ENCODE measurements around the gene SUFU. TPM values are rescaled to one million over a fixed set of nuclear protein-coding genes. Genes with fewer than 3 reads are reported as not detected.

The SUFU gene
- total RNA-seq, 1 experiment from 2014 or later, result 6.3 TPM

DNA sequence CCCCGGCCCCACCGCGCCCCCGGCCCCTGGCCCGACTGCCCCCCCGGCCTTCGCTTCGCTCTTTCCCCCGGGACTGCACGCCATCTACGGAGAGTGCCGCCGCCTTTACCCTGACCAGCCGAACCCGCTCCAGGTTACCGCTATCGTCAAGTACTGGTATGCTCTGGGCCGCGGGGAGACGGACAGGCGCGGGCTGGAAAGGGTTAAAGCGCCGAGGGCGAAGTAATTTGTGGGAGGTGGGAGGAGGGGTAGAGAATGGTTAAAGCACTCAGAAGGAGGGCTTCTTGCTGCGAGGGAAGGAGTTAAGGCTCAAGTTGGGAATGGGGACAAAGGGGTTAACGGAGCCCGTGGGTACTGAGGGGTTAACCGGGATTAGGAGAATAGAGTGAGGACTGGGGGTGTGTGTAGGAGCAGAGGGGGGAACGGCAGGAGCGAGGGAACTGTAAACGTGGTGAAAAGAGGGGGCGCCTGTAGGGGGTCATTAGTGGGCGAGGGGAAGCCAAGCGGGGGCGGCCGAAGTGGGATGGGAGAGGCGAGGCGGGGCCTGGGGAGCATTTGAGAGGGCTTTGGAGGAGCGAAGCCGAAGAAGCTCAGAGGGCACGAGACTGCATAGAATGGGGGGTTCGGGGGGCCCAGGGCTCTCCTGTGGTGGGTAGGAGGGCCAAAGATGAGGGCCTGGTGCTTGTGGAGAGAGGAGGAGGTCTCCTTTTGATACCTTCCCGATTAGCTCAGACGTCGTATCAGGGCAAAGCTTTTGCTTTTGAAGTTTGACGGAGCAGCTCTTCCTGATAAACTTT, 605 bp downstream of the SUFU start:
- CTCF ChIA-PET, result interaction anchor here (0.5 to 8.1 kb wide), 14 partner anchors 9 to 410 kb away, joined by 3 to 69 read pairs (median 3); partner anchors contain the start of gene C10orf95
- DNase-seq (ENCODE audit: unreplicated experiment), result no peak
- POLR2A ChIA-PET, result interaction anchor here (0.6 to 4.9 kb wide), 16 partner anchors 13 to 1507 kb away, joined by 3 to 51 read pairs (median 8); partner anchors contain the start of genes ARL3, C10orf95, FBXL15 and NFKB2
- H3K36me3 Mint-ChIP-seq (ENCODE audit: insufficient read depth, unreplicated experiment), result peaks cover 7% of the 10 kb centered on the region
- intact Hi-C loops (cut with micrococcal nuclease), result no loop called here
- H3K4me3 Mint-ChIP-seq (ENCODE audit: unreplicated experiment), result no peak overlapping the region
- peaks cover 9% of the 10 kb centered on the region for H3K4me1 Mint-ChIP-seq (ENCODE audit: insufficient read depth, unreplicated experiment)
- no peaks in the 10 kb centered on the region for H3K9me3 Mint-ChIP-seq (ENCODE audit: unreplicated experiment)
- H3K27me3 Mint-ChIP-seq (ENCODE audit: insufficient read depth, unreplicated experiment), result no peaks in the 10 kb centered on the region
- H3K27ac Mint-ChIP-seq (ENCODE audit: low read depth, unreplicated experiment), result peak overlapping the region; percentile 65
- TF ChIP-seq CTCF (IDR thresholded peaks at IDR 0.05; ENCODE audit: unreplicated experiment), result no peak
- no TSS peak for BruUV-seq (replicated peaks)

DNA sequence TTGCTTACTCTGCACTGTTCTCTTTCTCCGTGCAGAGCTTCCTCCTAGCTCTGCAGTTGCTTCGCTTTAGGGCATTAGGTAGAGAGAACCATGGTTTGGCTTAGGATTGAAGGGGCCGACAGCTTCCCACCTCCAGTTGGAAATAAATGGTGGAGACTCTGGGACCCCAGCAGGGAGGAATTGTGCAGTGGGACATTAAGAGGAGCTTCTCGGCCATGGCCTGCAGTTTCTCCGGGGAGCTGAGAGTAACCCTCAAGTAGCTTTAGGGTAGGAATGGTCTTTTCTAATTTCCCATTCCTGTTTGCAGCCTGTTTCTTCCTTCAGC, 1.2 kb downstream of the SUFU start:
- CTCF ChIA-PET, result interaction anchor here (0.5 to 8.1 kb wide), 12 partner anchors 13 to 397 kb away, joined by 3 to 69 read pairs (median 4); partner anchors contain the start of gene C10orf95
- H3K4me3 Mint-ChIP-seq (ENCODE audit: unreplicated experiment), result no peak overlapping the region
- intact Hi-C loops (cut with micrococcal nuclease), result no loop called here
- no peaks in the 10 kb centered on the region for H3K27me3 Mint-ChIP-seq (ENCODE audit: insufficient read depth, unreplicated experiment)
- no peak for TF ChIP-seq CTCF (IDR thresholded peaks at IDR 0.05; ENCODE audit: unreplicated experiment)
- no peak for DNase-seq (ENCODE audit: unreplicated experiment)
- POLR2A ChIA-PET, result interaction anchor here (0.7 to 4.9 kb wide), 10 partner anchors 13 to 209 kb away, joined by 3 to 51 read pairs (median 18); partner anchors contain the start of genes ARL3, C10orf95, SFXN2 and TRIM8
- H3K27ac Mint-ChIP-seq (ENCODE audit: low read depth, unreplicated experiment), result peak overlapping the region; percentile 65
- H3K36me3 Mint-ChIP-seq (ENCODE audit: insufficient read depth, unreplicated experiment), result peaks cover 1% of the 10 kb centered on the region
- H3K4me1 Mint-ChIP-seq (ENCODE audit: insufficient read depth, unreplicated experiment), result peaks cover 7% of the 10 kb centered on the region
- no peaks in the 10 kb centered on the region for H3K9me3 Mint-ChIP-seq (ENCODE audit: unreplicated experiment)
- no TSS peak for BruUV-seq (replicated peaks)

GRCh38 chr10:102505462-102506115, 1.8 kb downstream of the SUFU start:
- no peak for DNase-seq (ENCODE audit: unreplicated experiment)
- no peaks in the 10 kb centered on the region for H3K27me3 Mint-ChIP-seq (ENCODE audit: insufficient read depth, unreplicated experiment)
- POLR2A ChIA-PET, result interaction anchor here (0.7 to 4.9 kb wide), 8 partner anchors 12 to 208 kb away, joined by 3 to 51 read pairs (median 29); partner anchors contain the start of genes ARL3, C10orf95, SFXN2 and TRIM8
- H3K4me3 Mint-ChIP-seq (ENCODE audit: unreplicated experiment), result no peak overlapping the region
- TF ChIP-seq CTCF (IDR thresholded peaks at IDR 0.05; ENCODE audit: unreplicated experiment), result no peak
- CTCF ChIA-PET, result interaction anchor here (0.5 to 8.1 kb wide), 6 partner anchors 12 to 280 kb away, joined by 3 to 69 read pairs (median 6); no protein-coding TSS in a partner anchor
- H3K9me3 Mint-ChIP-seq (ENCODE audit: unreplicated experiment), result no peaks in the 10 kb centered on the region
- BruUV-seq (replicated peaks), result TSS peak; percentile 20
- intact Hi-C loops (cut with micrococcal nuclease), result no loop called here
- peaks cover 7% of the 10 kb centered on the region for H3K4me1 Mint-ChIP-seq (ENCODE audit: insufficient read depth, unreplicated experiment)
- H3K27ac Mint-ChIP-seq (ENCODE audit: low read depth, unreplicated experiment), result no peak overlapping the region
- no peaks in the 10 kb centered on the region for H3K36me3 Mint-ChIP-seq (ENCODE audit: insufficient read depth, unreplicated experiment)

GRCh38 chr10:102507521-102507920, 3.7 kb downstream of the SUFU start:
- no peak for DNase-seq (ENCODE audit: unreplicated experiment)
- Mint-ChIP-seq H3K4me1 (ENCODE audit: insufficient read depth, unreplicated experiment) (peaks cover 7% of the 10 kb centered on the region), H3K36me3 (ENCODE audit: insufficient read depth, unreplicated experiment) (peaks cover 14% of the 10 kb centered on the region), H3K9me3 (ENCODE audit: unreplicated experiment) (no peaks in the 10 kb centered on the region), H3K27me3 (ENCODE audit: insufficient read depth, unreplicated experiment) (no peaks in the 10 kb centered on the region), H3K4me3 (ENCODE audit: unreplicated experiment) (no peak overlapping the region), H3K27ac (ENCODE audit: low read depth, unreplicated experiment) (no peak overlapping the region)
- BruUV-seq (replicated peaks), result no TSS peak
- POLR2A ChIA-PET, result no interaction called here
- intact Hi-C loops (cut with micrococcal nuclease), result no loop called here
- CTCF ChIA-PET, result interaction anchor here (0.6 to 8.1 kb wide), 4 partner anchors 75 to 399 kb away, joined by 5 to 69 read pairs (median 8); no protein-coding TSS in a partner anchor
- no peak for TF ChIP-seq CTCF (IDR thresholded peaks at IDR 0.05; ENCODE audit: unreplicated experiment)
